Stimulated activated CD4-positive, alpha-beta T cell treated with anti-CD3 and anti-CD28 coated beads, Interleukin-1b, Interleukin-23, amount 100 ng/mL, for 4 hours (primary cell): ENCODE data around the gene GPR151.
A peak's percentile ranks its signal among the peaks of the same experiment; 100 is the strongest.
"Not testable (repeated sequence)": the region's sequence is repeated elsewhere in the genome, so short reads cannot be mapped to it uniquely, and the experiment has no call there.

Experiments used
- DNase-seq, 2 donors: peaks; one replicate each; pipeline ENCODE4 v3.0.0-alpha.2; 2020; ENCODE audit warnings: low read depth in 2 of 2

GPR151 gene

DNA sequence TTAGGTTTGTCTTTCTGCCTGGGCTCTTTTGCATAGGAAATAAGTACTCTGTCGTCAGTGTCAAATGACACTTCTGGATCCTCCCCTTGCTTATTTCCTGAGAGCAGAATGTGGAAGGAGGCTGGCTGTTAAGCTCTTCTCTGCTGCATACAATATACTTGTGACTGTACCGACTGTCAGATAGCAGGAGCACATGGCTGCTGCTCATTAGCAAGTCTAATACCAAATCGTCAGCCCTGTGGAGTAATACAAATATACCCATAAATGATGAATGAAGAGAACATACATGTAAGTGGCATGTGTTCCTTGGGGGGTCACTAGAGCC, at the start of gene GPR151:
TSS of gene GPR151 (minus strand) at position 40 of the 325 bp plus-strand sequence. CDS start 77 bp downstream, outside the sequence.
- DNase-seq: no peak

DNA sequence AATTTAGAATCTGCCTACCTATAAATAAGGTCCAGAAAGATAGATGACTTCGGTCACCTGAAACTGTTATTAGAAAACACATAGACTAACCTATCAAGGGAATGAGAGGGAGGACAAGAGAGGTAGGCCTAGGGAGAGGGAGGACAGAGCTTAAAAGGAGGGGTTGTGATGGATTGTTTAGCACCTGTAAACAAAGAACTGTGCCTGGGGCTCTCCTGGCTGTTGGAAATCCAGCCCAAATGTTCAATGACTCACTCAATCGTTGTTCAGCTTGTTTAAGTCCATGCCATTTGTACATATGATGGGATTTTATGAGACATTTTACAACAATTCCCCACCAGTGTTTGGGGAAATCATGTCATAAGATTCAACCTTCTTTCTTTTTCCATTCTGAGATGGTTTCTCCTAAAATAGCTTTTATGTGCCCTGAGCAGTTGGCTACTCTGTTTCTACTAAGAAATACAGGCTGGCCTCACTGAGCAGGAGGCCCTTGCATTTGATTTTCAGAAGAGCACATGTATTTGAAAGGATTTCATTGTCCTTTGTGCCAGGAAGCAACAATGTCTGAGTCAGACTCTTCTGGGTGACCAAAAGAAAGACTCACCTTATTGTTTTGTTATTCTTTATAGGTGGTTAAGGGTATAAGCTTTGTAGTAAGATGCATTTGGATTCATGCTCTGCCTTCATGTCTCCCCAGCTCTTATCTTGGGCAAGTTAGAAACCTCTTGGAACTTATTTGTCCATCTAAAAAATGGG, 48.2 kb upstream of the GPR151 start:
- no peak for DNase-seq

GRCh38 chr5:146562461-146562860, 46.5 kb upstream of the GPR151 start:
- DNase-seq: no peak

DNA sequence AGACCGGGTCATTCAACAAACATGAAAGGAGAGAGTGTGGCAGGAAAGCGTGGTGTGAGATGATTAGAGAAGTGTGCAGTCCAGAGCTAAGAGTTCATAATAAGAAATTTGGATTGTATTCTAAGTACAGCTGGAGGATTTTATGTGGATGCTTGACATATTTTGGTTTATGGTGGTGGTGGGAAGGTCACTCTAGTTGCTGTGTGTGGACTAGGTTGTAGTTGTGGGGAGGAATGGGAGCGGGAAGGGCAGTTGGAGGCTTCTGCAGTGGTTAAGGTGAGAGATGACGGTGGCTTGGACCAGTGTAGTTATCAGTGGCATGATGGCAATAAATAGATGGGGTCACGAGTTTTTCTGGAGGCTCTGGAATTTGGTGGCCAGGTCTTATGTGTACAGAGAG, 45.7 kb upstream of the GPR151 start:
- DNase-seq: no peak

DNA sequence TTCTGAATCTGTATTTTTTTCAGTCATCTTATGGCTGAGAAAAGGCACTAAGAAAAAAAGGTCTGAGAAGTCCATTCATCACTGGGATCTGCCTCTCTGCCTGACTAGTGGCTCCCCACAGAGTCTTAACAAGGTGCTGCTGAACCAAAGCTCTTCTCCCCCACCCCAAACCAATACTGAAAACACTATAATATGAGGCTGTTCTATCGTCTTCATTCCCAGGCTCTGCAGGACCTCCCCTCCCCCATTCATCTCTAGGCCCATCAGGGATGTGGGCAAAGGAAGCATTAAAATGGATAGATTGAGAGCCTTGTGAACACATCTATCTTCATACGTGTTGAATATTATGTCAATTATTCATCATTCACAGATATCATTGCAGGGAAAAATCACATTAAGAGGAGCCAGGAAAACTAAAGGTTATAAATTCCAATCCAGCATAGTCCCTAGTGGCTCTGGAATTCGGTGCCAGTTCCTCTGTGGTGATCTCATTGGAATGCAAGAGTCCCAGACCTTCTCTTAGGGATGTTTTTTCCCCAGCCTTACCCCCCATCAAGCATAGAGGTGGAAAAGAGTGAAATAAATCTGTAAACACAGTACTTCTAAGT, 44.3 kb upstream of the GPR151 start:
- no peak for DNase-seq

GRCh38 chr5:146556884-146557283, 40.9 kb upstream of the GPR151 start:
- DNase-seq: not testable (repeated sequence)

GRCh38 chr5:146553446-146553845, 37.5 kb upstream of the GPR151 start:
- no peak for DNase-seq

DNA sequence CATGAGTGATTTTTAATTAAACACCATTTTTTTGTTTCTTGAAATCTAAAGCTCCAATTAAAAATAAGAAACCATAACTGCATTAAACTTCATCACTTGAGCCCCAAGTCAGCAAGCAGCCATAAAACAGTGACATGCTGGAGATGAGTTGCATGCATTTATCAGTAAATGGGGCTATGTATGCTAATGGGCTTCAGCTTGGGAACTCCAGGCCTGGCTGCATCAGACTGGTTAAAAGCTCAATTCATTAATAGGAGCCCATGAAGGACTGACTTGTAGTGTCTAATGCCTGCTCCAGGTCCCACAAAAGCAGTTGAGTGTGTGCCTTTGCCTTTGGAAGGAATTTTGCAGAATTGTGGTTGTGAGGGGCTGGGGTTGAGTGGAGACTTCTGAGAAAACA, 33.6 kb upstream of the GPR151 start:
- DNase-seq: no peak

GRCh38 chr5:146548781-146549449, 32.9 kb upstream of the GPR151 start:
- DNase-seq: no peak

DNA sequence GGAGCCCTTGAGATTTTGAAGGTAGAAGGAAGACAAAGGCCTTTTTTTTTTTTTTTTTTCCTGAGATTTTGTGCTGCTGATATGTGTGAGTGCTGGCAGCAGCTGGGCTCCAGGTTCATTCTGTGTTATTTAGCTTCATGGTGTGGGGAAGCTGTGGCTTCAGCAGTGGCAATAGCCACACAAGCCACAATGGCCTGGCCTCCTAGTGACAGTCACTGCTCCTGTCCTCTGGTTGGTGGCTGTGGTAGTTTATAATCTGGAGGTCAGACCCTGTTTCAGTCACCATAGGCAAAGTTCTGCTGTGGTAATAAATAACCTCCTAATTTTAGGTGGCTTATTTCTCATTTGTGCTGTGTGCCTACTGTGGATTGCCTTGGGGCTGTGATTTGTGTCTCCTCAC, 28.2 kb upstream of the GPR151 start:
- no peak for DNase-seq

GRCh38 chr5:146541958-146542849, 26.2 kb upstream of the GPR151 start:
- DNase-seq: peak; percentile 49 to 58

GRCh38 chr5:146540414-146540813, 24.4 kb upstream of the GPR151 start:
- no peak for DNase-seq

DNA sequence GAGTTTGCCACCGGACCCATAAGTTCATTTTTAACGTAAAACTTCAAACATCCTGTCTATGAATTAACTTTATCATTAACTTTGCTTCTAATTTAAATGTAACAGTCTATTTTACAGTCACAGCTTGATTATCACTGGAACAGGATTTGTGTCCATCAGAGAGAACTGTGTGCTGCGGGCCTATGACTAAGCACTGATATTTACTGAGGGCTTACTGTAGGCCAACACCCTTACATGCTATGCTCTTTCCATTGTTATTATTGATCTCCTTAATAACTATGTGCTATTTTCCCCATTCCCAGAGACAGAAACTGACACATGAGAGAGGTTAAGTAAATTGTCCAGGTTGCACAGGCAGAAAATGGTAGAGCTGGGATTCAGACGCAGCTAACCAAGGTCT, 24.0 kb upstream of the GPR151 start:
- no peak for DNase-seq

- no peak for DNase-seq
Observed at GRCh38 chr5:146538432-146538831, 22.4 kb upstream of the GPR151 start.

DNA sequence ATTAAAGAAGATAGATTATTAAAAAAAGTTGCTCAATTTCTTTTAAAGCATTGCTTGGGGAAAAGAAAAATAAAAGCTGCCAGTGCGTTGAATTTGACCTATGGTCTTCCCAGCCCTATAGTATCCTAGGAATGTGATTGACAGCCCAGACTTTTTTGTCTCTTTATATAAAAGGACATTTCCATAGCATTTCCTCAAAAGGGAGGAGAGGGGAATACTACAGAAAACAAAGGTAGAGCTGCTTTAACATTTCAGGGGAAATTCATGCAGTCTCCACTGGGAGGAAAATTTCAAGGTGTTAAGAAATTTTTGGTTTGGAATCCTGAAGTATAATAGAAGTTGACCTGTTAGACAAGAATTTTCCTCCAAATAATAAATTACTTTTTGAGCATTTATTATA, 17.9 kb upstream of the GPR151 start:
- no peak for DNase-seq

DNA sequence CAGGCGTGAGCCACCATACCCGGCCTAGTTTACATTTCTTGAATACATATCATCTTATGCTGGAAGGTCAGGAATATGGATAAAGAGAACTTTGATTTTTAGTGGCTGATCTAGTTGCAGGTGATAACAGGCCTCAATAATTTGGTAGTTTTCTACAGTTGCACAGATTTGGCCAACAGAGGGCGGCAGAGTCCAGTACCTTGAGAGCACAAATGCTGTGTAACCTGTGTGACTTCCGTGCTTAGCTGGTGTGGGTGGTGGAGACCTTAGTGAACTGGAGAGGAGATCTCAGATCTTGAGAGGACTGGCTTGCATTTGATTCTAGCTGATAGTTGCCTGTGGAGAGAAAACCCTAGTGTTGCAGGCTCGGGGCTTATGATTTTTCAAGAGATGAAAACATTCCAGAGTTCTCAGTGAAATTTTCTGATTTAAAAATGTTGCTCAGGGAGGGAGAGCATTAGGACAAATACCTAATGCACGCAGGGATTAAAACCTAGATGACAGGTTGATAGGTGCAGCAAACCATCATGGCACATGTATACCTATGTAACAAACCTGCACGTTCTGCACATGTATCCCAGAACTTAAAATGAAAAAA, 17.4 kb upstream of the GPR151 start:
- peak; percentile 57 to 70 for DNase-seq

GRCh38 chr5:146529984-146530383, 14.0 kb upstream of the GPR151 start:
- DNase-seq: no peak

- no peak for DNase-seq
Observed at GRCh38 chr5:146528236-146528635, 12.2 kb upstream of the GPR151 start.

DNA sequence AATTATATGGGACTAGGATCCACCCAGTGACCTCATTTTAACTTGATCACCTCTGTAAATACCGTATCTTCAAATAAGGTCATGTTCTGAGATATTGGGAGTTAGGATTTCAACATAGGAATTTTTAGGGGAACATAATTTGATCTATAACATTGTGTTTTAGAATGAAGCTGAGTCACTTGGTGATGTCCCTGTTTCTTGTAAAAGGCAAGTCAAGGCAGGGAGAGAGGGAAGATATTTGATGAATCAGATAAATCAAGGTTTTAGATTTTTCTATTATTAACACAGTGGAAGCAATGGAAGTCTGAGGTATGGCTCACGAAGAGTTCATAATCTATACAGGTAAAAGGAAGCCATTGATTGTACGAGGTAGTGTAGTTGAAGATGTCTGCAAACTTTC, 11.8 kb upstream of the GPR151 start:
- no peak for DNase-seq

GRCh38 chr5:146523698-146524097, 7.7 kb upstream of the GPR151 start:
- no peak for DNase-seq

- no peak for DNase-seq
Observed at GRCh38 chr5:146521403-146522106, 5.6 kb upstream of the GPR151 start.
